Sigmoid colon (tissue), 7 donors: Measurements from ENCODE around the gene PIM1. TPM values are rescaled to one million over a fixed set of nuclear protein-coding genes. Genes with fewer than 3 reads are reported as not detected.
"Not testable (repeated sequence)": the region's sequence is repeated elsewhere in the genome, so short reads cannot be mapped to it uniquely, and the experiment has no call there.

ENCODE experiments used
- DNase-seq: peaks from one replicate; pipeline ENCODE4 v3.0.0-alpha.2; 2019
- H3K27ac ChIP-seq, 4 donors: fragments of 200-600 bp; sonication (generic); one replicate each; pipeline ENCODE4 v1.5.1; 2016 to 2019; ENCODE audit warnings: mild to moderate bottlenecking in 1 of 4
- H3K27me3 ChIP-seq, 3 donors: fragments of 200-600 bp; sonication (generic); one replicate each; pipeline ENCODE4 v1.5.1; 2019; ENCODE audit warnings: mild to moderate bottlenecking in 1 of 3
- H3K36me3 ChIP-seq, 4 donors: fragments of 200-600 bp; sonication (generic); one replicate each; pipeline ENCODE4 v1.5.1; 2016 to 2019
- H3K4me1 ChIP-seq, 4 donors: fragments of 200-600 bp; sonication (generic); one replicate each; pipeline ENCODE4 v1.5.1; 2017 to 2019
- H3K4me3 ChIP-seq, 4 donors: fragments of 200-600 bp; sonication (generic); one replicate each; pipeline ENCODE4 v1.5.1; 2017 to 2019; ENCODE audit warnings: mild to moderate bottlenecking in 2 of 4, moderate library complexity in 1 of 4
- H3K9me3 ChIP-seq, 4 donors: fragments of 200-600 bp in 3 of 4; sonication (generic) in 3 of 4; one replicate each; pipeline versions ENCODE4 v1.5.1 to v1.6.1; 2013 to 2019
- EP300 ChIP-seq, 4 donors: sonication (generic); formaldehyde crosslinking; IDR thresholded peaks; one replicate each; pipeline ENCODE4 v1.6.1; 2017; ENCODE audit warnings: antibody characterized with exemption in 4 of 4
- POLR2A ChIP-seq, 2 donors: fragments of 450-650 bp; IDR thresholded peaks; one replicate each; pipeline ENCODE4 v1.6.1; 2016; ENCODE audit warnings: antibody characterized with exemption in 2 of 2, mild to moderate bottlenecking in 2 of 2, moderate library complexity in 2 of 2
- POLR2AphosphoS5 ChIP-seq, 4 donors: sonication (generic); formaldehyde crosslinking; IDR thresholded peaks; one replicate each; pipeline ENCODE4 v1.6.1; 2017; ENCODE audit warnings: antibody characterized with exemption in 4 of 4
- WGBS, 2 donors: extraction: QIAGEN DNeasy Blood & Tissue Kit; methylation state at CpG; one replicate each; pipeline ENCODE4 v1.1.7; 2013; 5-methylcytosine and 5-hydroxymethylcytosine counted together
- intact Hi-C: fragments of 100-400 bp; cut with DNase I; formaldehyde crosslinking; loops from one replicate; pipeline ENCODE4 v1.15.1; 2023
- polyA plus RNA-seq, 3 donors: library from polyadenylated mRNA; stranded (reverse); fragments of 200-250 nt; gene quantifications; one replicate each; pipeline ENCODE4 v1.2.3, GENCODE V29; 2013
- total RNA-seq, 4 donors: library from RNA; depleted of rRNA; stranded (reverse); fragments of >200 nt; gene quantifications; one replicate each; pipeline ENCODE4 v1.1.0, GENCODE V29; 2016
- TF ChIP-seq, protein P1 (sequence below), 4 experiments: fragments of 450-650 bp in 3 of 4; fragments of 200-600 bp in 1 of 4; IDR thresholded peaks; one replicate each; pipeline ENCODE4 v1.5.1; 2016 to 2019; ENCODE audit warnings: antibody characterized with exemption in 4 of 4, mild to moderate bottlenecking in 3 of 4, moderate library complexity in 2 of 4
- donor health status: healthy with polysubstance abuse.
- donor health status: Bipolar disorder and iron deficiency.
- donor health status: healthy.

PIM1 gene
- total and polyA plus RNA-seq, 7 donors = 17.1 to 103 (median 31.0) TPM

GRCh38 chr6:37180075-37180474, 10.1 kb downstream of the PIM1 start:
- Histone ChIP-seq H3K27ac (no peak overlapping the region), H3K36me3 (peaks cover 0 to 9% (median 2%) of the 10 kb centered on the region in 4 donors), H3K27me3 (no peaks in the 10 kb centered on the region), H3K4me3 (no peak overlapping the region), H3K4me1 (peaks cover 0 to 6% (median under 1%) of the 10 kb centered on the region in 4 donors), H3K9me3 (no peaks in the 10 kb centered on the region)
- intact Hi-C loops = no loop called here
- TF ChIP-seq, protein P1, sequence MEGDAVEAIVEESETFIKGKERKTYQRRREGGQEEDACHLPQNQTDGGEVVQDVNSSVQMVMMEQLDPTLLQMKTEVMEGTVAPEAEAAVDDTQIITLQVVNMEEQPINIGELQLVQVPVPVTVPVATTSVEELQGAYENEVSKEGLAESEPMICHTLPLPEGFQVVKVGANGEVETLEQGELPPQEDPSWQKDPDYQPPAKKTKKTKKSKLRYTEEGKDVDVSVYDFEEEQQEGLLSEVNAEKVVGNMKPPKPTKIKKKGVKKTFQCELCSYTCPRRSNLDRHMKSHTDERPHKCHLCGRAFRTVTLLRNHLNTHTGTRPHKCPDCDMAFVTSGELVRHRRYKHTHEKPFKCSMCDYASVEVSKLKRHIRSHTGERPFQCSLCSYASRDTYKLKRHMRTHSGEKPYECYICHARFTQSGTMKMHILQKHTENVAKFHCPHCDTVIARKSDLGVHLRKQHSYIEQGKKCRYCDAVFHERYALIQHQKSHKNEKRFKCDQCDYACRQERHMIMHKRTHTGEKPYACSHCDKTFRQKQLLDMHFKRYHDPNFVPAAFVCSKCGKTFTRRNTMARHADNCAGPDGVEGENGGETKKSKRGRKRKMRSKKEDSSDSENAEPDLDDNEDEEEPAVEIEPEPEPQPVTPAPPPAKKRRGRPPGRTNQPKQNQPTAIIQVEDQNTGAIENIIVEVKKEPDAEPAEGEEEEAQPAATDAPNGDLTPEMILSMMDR (IDR thresholded peaks at IDR 0.05) = no peak
- TF ChIP-seq POLR2AphosphoS5 (IDR thresholded peaks at IDR 0.05) = no peak
- TF ChIP-seq EP300 (IDR thresholded peaks at IDR 0.05) = no peak
- no peak for TF ChIP-seq POLR2A (IDR thresholded peaks at IDR 0.05)
- no peak for DNase-seq
- WGBS, 2 donors = 86 to 94% methylated on average over 2 of the region's 2 CpGs

- WGBS, 2 donors = 92 to 95% methylated on average over 4 of the region's 4 CpGs
- intact Hi-C loops, H3K27ac ChIP-seq, H3K9me3 ChIP-seq, H3K4me3 ChIP-seq, H3K4me1 ChIP-seq, H3K36me3 ChIP-seq, H3K27me3 ChIP-seq, DNase-seq: not testable (repeated sequence)
Observed at GRCh38 chr6:37180610-37181009, 10.7 kb downstream of the PIM1 start.

- Histone ChIP-seq H3K9me3 (no peaks in the 10 kb centered on the region), H3K27me3 (no peaks in the 10 kb centered on the region), H3K36me3 (no peaks in the 10 kb centered on the region), H3K4me1 (no peaks in the 10 kb centered on the region), H3K4me3 (no peak overlapping the region), H3K27ac (peak overlapping the region in 2 of 4 donors; percentile 2 to 39)
- WGBS, 2 donors = 67 to 79% methylated on average over 8 of the region's 8 CpGs
- no peak for DNase-seq
- intact Hi-C loops = no loop called here
- TF ChIP-seq EP300 (IDR thresholded peaks at IDR 0.05) (no peak), POLR2A (IDR thresholded peaks at IDR 0.05) (no peak), POLR2AphosphoS5 (IDR thresholded peaks at IDR 0.05) (no peak)
- TF ChIP-seq, protein P1 (IDR thresholded peaks at IDR 0.05) = no peak
Observed at GRCh38 chr6:37182736-37183590, 13.0 kb downstream of the PIM1 start.

- 80 to 86% methylated on average over 6 of the region's 6 CpGs for WGBS, 2 donors
- H3K27ac ChIP-seq, H3K36me3 ChIP-seq, H3K4me3 ChIP-seq, H3K9me3 ChIP-seq, H3K4me1 ChIP-seq, DNase-seq, H3K27me3 ChIP-seq, intact Hi-C loops: not testable (repeated sequence)
Observed at GRCh38 chr6:37185949-37186720, 16.2 kb downstream of the PIM1 start.

- WGBS, 2 donors = 60 to 82% methylated on average over 7 of the region's 7 CpGs
- TF ChIP-seq POLR2A (IDR thresholded peaks at IDR 0.05) (no peak), POLR2AphosphoS5 (IDR thresholded peaks at IDR 0.05) (no peak), EP300 (IDR thresholded peaks at IDR 0.05) (no peak)
- TF ChIP-seq, protein P1 (IDR thresholded peaks at IDR 0.05) = no peak
- DNase-seq = no peak
- Histone ChIP-seq H3K27me3 (no peaks in the 10 kb centered on the region), H3K4me1 (peaks cover 0 to 6% (median 2%) of the 10 kb centered on the region in 4 donors), H3K9me3 (no peaks in the 10 kb centered on the region), H3K36me3 (no peaks in the 10 kb centered on the region), H3K27ac (no peak overlapping the region), H3K4me3 (no peak overlapping the region)
- intact Hi-C loops = no loop called here
Observed at GRCh38 chr6:37187321-37188022, 17.5 kb downstream of the PIM1 start.
